COLO668 (cell line): Measurements from ENCODE around the gene INTS11.
A peak's percentile ranks its signal among the peaks of the same experiment; 100 is the strongest.

Source experiments
- DNase-seq: peaks from one replicate; lab custom pipeline; 2025; ENCODE audit not compliant: unreplicated experiment; lab: John Stamatoyannopoulos, UW

The INTS11 gene

GRCh38 chr1:1314678-1315335 is 9.7 kb downstream of the INTS11 start:
- no peak for DNase-seq

- no peak for DNase-seq
Measured at GRCh38 chr1:1314237-1314586, 10.2 kb downstream of the INTS11 start.

GRCh38 chr1:1313500-1314236 is 10.8 kb downstream of the INTS11 start:
- no peak for DNase-seq

GRCh38 chr1:1312450-1313314 is 11.8 kb downstream of the INTS11 start:
- no peak for DNase-seq

GRCh38 chr1:1311107-1312104 is 13.1 kb downstream of the INTS11 start:
- peak; percentile 37 for DNase-seq

- no peak for DNase-seq
Measured at GRCh38 chr1:1310476-1311053, 13.9 kb downstream of the INTS11 start.

- DNase-seq, result no peak
Measured at GRCh38 chr1:1310109-1310385, 14.4 kb downstream of the INTS11 start.

GRCh38 chr1:1309251-1310108 is 15.0 kb downstream of the INTS11 start:
- DNase-seq, result peak; percentile 82

GRCh38 chr1:1308756-1309250 is 15.7 kb downstream of the INTS11 start:
- peak; percentile 81 for DNase-seq

- peak; percentile 100 for DNase-seq
Measured at GRCh38 chr1:1307923-1308755, 16.3 kb downstream of the INTS11 start, which contains the start of the genes ACAP3 and PUSL1. TSS of gene ACAP3 (minus strand) at chr1:1307930. CDS start at chr1:1307815, 115 bp downstream. TSS of gene PUSL1 (plus strand) at chr1:1308597. CDS start at chr1:1308644, 47 bp downstream.

GRCh38 chr1:1307261-1307922 is 17.1 kb downstream of the INTS11 start:
- DNase-seq, result peak; percentile 82

- DNase-seq, result peak; percentile 65
Measured at GRCh38 chr1:1306661-1307260, 17.7 kb downstream of the INTS11 start.

GRCh38 chr1:1306070-1306660 is 18.3 kb downstream of the INTS11 start:
- DNase-seq, result peak; percentile 72

- DNase-seq, result peak; percentile 97
Measured at GRCh38 chr1:1305300-1306069, 19.0 kb downstream of the INTS11 start.

- peak; percentile 97 for DNase-seq
Measured at GRCh38 chr1:1304331-1305299, 19.8 kb downstream of the INTS11 start.
